Measurements from ENCODE around the gene FHAD1.

DNA sequence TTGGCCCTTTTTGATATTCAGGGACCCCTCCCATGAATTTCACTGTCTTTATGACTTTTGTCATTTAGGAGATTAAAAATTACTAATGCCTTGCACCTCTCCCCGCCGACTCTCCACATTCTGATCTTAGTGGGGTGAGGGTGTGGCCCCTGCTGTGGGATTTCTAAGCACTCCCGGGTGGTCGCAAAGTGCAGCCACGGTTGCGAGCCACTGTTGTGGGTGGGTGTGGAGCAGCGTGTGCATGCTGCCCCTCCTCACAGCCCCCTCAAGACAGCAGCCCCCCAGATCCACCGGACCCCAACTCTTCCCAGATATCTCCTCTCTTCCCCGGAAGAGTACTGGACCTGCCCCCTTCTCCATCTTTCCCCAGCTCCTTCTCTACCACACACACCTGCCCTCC is 96.1 kb downstream of the FHAD1 start:
- TF ChIP-seq OSR1 (CRISPR knock-in tag; IDR thresholded peaks at IDR 0.05) (no peak), ESRRG (CRISPR knock-in tag; IDR thresholded peaks at IDR 0.05) (no peak), ZC3H10 (CRISPR knock-in tag; IDR thresholded peaks at IDR 0.05) (no peak), TSHZ2 (CRISPR knock-in tag; IDR thresholded peaks at IDR 0.05) (no peak)
- TF ChIP-seq, protein P1, sequence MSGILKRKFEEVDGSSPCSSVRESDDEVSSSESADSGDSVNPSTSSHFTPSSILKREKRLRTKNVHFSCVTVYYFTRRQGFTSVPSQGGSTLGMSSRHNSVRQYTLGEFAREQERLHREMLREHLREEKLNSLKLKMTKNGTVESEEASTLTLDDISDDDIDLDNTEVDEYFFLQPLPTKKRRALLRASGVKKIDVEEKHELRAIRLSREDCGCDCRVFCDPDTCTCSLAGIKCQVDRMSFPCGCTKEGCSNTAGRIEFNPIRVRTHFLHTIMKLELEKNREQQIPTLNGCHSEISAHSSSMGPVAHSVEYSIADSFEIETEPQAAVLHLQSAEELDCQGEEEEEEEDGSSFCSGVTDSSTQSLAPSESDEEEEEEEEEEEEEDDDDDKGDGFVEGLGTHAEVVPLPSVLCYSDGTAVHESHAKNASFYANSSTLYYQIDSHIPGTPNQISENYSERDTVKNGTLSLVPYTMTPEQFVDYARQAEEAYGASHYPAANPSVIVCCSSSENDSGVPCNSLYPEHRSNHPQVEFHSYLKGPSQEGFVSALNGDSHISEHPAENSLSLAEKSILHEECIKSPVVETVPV (CRISPR knock-in tag; IDR thresholded peaks at IDR 0.05): no peak

Measured in SK-N-SH treated with all-trans-retinoic acid at 6 μM for 48 hours (cell line).